Ramos (cell line): ENCODE measurements around the gene PM20D2.

Experiments
- in situ Hi-C: fragments of 300-500 bp; cut with MboI; formaldehyde crosslinking; loops from one replicate; pipeline ENCODE4 v1.14.3; 2022; ENCODE audit warnings: low sequenced_read_pairs; ENCODE audit not compliant: unreplicated experiment

PM20D2 gene

DNA sequence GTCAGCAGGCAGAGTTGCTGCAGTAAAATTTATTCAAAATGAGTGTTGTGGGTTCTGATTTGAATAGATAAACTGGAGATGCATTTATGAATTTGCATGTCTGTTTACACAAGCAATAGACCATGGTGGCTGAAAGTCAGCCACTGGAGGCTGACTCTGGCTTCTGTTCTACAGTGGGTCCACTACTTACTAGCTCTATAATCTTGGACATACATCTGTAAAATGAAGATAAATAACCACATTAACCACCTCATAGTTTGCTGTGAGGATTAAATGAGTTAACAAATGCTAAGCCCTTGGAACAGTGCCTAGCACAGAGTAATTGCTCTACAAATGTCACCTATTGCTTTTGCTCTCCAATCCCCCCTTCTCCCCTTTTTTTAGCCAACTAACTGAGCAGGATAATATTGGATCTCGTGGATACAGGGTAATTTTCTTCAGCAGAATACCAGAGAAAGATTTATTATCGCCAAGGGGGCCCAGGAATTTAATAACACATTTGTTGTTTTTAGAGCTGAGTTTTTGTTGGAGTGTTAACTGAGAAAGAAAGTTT is 1.4 kb upstream of the PM20D2 start:
- in situ Hi-C loops, result no loop called here

DNA sequence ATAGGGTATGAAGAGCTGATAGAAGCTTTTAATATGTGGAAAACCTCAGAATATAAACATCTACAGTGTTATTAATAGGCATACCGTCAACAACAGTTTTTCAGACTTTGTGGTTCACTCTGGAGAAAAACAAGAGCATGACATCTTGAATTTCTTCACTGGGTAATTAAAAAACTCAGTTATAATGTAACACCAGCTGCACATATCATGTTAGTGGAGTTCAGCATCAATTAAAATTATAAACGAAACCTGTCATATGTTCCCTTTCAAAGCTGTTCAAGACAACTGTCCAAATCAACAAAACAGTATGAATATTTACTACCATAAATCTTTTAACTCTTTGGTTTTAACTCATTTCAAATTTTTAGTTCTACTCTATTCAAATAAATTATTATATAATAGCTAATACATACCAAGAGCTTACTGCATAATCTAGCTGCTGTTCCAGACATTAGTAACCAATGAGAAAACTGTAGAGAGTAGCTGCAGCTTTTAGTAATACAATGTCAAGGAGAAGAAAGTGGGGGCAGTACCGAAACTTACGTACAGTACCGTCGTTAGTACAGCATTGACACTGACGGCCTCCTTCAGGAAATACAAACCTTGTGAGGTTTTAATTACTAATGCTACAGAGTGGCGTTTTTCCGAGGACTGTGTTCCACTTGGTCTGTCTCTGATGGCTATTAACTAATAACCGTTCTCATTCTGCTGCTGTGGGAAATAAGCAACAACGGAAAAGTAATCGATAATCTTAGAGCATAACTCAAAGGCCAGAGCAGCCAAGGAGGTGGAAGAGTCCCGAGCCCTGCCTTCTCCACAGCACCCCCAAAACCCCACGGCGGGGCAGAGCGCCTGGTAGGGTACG is 532 bp upstream of the PM20D2 start:
- in situ Hi-C loops, result no loop called here

DNA sequence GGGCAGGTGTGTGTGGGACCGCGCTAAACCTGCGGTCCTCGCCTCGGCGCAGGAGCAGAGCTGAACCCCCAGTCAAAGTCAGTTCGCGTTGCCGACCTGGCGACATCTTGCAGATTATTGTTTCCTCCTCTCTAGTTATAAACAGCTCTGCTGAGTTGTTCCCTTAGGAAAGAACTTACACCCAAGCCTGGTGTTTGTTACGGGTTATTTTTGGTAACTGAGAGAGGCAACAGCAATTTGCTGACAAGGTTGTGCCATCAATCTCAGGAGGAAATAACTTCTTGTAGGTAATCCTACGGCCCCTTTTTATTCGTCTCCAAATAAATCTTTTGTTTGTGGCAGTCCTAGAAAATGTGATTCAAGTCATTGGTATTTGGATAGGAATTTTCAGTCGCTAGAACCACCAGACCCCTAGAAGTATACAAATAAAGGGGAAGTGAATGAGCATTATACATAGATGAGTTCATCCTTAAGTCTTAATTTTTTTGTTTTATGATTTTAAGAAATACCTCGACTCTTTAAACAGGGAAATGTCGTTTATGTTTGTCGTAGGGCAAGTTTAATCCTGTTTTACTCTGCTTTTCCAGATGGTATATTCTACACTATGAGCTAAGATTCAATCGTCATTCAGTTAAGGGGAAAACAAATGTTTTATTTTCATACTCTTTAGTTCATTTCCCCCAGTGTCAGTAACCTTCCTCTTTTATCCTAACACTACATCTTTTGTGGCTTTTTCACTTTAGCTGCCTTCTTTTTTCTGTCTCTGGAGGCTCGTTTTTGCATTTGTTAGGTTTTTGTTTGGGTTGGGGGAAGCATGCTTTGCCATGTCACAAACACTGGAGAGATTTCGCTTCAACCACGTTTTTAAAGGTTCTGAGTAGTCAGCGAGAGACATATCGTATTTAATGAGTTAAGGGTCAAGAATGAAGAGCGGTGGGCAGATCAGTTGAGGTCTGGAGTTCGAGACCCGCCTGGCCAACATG is 1.2 kb downstream of the PM20D2 start:
- in situ Hi-C loops, result no loop called here

DNA sequence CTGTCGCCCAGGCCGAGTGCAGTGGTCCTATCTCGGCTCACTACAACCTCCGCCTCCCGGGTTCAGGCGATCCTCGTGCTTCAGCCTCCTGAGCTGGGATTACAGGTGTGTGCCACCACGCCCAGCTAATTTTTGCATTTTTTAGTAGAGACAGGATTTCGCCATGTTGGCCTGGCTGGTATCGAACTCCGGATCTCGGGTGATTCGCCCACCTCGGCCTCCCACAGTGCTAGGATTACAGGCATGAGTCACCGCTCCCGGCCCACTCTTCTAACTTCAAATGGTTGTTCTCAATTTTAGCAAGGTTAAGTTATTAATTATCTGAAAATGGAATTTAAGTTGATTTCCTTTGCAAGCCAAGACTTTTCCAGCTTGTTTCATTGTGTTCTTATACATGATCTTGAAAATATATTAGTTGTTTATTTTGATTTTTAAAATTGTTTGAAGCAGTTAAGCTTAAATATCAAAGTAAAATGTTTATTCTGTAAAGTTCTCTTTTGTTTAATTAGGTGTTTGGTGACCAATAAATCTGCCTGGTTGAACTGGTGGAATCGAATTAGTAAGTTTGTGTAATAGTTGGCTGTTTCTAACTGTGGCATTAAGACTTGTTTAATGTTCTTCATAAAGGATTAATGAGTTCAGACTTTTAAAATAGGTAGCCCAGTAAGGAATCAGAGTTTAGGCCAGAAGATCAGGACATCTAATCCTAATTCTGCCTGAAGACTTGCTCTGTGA is 2.3 kb downstream of the PM20D2 start:
- in situ Hi-C loops, result no loop called here

DNA sequence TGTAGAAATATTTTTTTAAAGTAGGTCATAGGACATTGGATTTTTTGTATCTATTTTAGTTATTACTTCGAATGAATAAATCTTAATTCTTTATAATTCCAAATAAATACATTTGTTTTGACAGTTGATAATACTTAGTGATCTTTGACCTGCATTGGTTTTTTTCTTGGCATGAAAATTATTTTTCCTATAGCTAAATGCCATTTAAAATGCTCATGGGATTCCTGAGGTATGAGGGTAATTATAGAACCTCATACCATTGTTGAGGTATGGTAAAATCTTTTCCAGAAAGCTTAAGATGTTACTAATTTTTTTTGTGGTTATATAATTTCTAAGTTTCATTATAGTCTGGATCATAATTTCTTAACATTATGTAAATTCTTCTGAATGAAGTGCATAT is 8.3 kb downstream of the PM20D2 start:
- in situ Hi-C loops, result no loop called here

DNA sequence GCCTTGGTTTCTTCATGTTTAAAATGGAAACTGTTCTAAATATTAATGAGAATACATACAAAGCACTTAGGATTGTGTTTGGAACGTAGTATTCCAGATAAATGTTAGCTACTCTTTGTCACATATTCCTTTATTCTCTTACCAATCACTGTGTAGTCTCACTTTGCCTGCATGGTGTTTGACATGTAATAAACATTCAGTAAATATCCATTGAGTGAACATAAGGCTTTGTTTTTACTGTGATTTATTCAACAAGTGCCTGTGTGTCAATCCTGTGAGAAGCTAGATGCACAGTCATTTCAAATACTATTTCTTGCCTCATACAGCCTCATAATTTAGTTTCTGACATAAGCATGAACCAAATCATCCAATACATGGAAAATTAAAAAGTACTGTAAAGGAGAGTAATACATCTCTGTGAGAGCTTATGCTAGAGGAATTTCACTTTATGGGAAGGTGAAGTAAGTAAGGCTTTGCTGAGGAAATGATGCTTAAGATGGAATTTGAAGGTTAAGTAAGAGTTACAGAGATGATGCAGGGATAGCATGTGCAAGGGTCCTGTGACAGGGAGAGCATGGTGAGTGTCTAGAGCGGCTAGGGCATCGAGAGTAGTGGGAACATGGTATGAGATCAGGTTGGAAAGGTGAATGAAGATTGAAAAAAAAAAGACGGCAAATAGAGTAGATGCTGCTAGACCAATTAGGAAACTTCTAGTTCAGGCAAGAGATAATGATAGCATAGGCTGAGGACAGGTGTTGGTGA is 14.7 kb downstream of the PM20D2 start:
- in situ Hi-C loops, result no loop called here

DNA sequence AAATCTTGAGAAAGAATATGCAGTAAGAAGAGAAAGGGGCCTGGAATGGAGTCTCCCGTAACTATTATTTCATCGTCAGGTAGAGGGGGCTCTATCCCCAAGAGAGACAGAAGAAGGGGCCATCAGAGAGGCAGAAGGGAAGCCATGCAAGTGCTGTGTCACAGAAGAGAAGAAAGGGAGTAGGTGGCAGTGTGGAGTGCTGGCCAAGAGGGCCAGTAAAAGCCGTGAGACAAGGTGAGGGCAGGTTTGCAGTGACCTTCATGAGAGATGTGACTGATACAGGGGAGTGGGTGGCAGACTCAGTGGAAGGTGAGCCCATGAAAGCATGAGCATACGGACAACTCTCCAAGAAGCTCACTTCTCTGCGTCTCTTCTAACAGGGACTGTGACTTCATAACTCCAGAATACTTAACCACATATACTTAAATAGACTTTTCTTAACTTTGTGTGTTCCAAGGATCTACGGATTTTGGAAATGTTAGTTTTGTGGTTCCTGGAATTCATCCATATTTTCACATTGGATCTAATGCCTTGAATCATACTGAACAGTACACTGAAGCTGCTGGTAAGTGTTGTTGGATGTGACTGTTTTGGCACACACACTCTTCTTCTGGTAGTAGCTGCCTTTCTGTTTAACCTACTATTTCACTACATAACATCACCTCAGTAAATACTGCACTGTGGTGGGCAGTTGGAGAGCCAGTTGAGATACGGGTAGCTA is 15.6 kb downstream of the PM20D2 start:
- in situ Hi-C loops, result no loop called here

DNA sequence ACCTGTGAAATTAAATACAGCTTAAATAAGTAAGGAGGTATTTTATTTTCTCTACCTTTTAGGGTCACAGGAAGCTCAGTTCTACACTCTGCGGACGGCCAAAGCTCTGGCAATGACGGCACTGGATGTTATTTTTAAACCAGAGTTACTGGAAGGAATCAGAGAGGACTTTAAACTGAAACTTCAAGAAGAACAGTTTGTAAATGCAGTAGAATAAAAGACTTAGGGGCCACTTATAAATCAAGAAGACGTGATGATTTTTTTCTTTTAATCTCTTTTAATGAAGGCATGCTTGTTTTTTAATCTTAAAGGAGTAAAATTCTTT is 16.2 kb downstream of the PM20D2 start:
- in situ Hi-C loops, result no loop called here

DNA sequence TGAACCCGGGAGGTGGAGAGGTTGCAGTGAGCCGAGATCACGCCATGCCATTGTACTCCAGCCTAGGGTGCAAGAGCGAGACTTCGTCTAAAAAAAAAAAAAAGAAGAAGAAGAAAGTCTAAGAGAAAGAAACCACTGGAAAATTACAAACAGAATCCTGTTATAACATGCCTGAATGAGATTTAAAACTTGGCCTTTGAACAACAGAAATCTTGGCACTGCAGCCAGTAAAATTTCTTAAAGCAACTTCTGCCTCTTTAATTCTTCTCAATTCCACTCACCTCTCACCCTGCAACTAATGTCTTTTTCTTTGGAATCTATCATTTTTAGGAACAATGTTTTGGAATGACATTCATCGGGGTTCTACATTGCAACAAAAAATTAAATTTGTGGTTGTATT is 26.3 kb downstream of the PM20D2 start:
- in situ Hi-C loops, result no loop called here

DNA sequence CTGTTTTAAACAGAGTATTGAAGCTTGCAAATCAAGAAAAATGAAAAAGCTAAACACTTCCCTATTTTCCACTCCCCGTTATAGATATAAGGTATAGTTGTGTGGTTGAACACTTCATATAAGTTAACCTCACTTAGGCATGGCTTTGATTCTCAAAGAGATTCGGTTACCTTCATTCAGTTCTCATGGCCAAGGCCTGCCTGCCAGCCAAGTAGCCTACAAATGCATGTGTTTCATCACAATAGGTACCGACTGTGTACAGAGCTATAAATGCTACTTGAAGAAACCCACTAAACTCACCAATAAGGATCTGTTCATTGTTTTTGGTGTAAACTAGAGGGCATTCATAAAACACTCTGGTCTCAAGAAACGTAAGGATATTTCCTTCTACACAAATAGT is 27.8 kb downstream of the PM20D2 start:
- in situ Hi-C loops, result no loop called here

DNA sequence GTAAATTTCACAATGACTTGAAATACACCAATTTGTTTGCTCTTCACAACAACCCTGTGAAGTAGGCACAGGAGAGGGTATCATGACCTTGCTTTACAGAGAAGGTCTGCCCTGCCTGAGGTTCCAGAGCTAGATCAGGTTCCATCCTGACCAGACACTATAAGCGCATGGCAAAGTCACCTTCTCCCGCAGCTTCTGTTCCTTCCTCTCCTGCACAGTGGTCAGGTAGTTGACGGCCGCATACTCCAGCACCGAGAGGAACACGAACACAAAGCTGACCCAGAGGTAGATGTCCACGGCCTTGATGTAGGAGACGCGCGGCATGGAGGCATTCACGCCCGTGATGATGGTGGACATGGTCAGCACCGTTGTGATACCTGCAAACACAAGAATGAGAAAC is 34.3 kb downstream of the PM20D2 start:
- in situ Hi-C loops, result no loop called here

DNA sequence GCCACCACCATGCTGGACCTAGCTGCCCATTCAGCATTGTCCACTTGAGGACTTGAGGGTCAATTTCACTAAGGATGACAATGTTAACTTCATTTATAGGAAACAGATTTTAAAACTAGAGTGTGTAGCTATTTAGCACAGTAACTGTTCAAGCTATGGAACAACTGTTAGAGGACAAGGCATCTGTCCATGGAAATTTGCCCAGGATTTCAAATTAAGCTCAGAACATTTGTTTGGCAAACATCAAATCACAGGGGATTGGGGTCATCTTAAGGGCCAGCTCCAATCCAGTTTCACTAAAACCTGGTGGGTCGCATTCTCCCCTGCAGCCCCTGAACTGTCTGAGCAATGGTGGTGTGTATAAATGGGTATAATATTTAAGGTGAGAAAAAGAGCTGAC is 35.1 kb downstream of the PM20D2 start:
- in situ Hi-C loops, result no loop called here

DNA sequence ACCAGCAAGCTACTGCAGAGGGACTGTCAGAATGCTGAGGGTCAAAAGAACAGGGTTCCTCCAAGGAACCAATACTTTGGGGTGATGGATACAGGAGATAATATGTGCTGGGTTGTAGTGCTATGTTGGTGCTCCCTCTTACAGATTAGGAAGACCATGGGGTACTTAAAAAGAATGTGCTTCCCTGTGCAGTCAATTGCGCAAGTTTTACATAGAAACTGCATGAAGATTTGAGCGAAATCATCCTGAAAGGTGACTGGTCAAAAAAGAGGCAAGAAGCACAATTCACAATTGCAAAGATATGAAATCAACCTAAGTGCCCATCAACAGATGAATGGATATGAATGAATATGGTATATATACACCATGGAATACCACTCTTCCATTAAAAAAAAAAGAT is 37.4 kb downstream of the PM20D2 start:
- in situ Hi-C loops, result no loop called here

DNA sequence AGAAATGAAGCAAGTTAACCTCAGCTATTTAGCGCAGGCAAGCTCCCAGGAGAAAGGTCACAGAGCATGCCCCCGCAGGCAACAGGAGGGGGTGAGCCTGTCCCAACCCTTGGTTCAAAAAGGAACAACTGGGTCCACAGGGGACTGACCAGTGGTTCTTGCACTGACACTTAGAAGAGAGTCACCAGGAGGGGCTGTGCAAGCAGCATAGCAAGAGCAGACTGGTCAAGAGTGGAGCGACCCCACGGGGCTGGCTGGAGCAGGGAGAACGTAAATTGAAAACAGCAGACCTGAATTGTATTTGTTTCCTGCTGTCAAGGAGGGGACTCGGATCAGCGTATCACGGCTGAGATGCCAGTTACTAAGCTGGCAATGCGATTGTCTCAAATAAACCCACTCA is 38.5 kb downstream of the PM20D2 start:
- in situ Hi-C loops, result no loop called here

DNA sequence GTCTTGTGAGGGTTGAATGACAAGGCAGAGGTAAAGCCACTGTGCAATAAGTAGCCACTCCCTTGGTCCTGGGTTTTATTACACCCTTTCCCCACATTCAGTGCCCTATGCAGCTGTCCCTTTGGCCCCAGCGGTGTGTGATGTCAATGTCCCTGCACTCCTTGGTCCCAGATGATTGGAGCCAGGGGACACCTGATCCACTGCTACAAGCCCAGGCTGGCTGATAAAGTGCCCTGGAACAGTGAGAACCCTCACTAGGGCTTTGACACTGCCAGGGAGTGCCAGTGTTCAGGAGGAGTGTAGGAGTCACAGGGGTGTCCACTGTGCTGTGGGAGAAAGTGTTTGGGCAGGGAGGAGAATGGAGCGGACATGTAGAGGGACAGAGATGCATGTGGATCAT is 40.9 kb downstream of the PM20D2 start:
- in situ Hi-C loops, result no loop called here

DNA sequence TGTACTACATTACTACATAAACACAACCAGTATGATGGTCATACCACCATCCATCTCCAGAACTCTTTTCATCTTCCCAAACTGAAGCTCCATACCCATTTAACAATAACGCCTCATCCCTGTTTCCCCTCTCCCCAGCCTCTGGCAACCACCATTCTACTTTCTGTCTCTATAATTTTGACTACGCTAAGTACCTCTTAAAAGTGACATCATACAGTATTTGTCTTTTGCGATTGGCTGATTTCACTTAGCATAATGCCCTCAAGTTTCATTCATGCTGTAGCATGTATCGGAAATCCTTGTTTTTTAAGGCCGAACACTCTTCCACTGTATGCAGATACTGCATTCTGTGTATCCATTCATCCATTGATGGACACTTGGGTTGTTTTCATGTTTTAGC is 41.6 kb downstream of the PM20D2 start:
- in situ Hi-C loops, result no loop called here

DNA sequence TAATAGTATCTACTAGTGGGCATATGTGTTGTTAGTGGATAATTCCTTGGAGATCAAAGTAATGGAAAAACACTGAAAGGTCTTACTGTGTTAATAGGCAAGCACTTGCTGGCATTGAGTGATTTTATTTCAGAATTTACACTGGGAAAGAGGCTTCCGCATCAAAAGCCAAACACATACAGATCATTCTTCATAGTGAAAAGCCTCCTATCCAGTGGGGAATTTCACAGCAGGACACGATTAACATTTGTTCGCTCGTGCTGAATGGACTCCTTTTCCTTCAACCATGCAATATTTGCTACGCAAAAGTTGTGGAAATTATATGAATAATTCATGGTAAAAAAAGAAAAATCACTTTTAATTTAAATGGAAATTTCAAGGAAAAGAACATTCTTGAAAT is 44.9 kb downstream of the PM20D2 start:
- in situ Hi-C loops, result no loop called here

DNA sequence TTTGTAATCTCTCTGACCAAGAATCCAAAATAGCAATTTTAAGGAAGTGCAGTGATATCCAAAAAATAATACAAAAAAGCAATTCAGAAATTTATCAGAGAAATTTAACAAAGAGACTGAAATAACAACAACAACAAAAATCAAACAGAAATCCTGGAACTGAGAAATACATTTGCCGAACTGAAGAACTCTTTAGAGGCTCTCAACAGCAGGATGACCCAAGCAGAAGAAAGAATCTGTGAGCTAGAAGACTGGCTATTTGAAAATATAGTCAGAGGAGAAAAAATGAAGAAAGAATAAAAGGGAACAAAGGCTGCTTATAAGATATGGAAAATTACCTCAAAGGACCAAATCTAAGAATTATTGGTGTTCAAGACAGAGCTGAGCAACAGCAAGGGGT is 48.7 kb downstream of the PM20D2 start:
- in situ Hi-C loops, result no loop called here

DNA sequence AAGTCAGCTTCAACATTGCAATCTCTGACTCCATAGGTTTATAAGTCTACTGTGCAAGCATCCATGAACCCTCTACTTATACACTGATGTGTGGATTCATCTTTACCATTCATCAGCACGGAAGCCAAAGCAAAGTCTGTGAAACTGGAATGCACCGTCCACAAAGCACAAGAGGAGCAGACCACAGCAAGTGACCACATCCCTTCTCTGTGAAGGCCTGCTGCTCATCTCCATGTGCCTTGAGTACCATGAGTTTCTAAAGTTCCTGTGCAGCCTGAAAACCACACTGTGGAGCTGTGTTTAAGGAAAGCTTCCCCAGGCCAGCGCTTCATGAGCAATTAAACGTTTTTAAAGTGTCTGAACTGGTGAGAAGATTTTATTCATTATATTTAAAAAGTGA is 51.3 kb downstream of the PM20D2 start:
- in situ Hi-C loops, result no loop called here
